SIG-M5 treated with dmso at 0.1 percent for 504 hours (cell line): ENCODE measurements around the gene RPS16.

Experiments
- DNase-seq: peaks from one replicate; lab custom pipeline; 2025; ENCODE audit not compliant: unreplicated experiment; lab: John Stamatoyannopoulos, UW

The RPS16 gene

GRCh38 chr19:39449116-39449797 lies 13.5 kb upstream of the RPS16 start:
- DNase-seq, result no peak

GRCh38 chr19:39448271-39448670 lies 12.5 kb upstream of the RPS16 start:
- DNase-seq, result peak; percentile 68

GRCh38 chr19:39446365-39447084 lies 10.8 kb upstream of the RPS16 start:
- DNase-seq, result no peak

GRCh38 chr19:39445196-39446111 lies 9.7 kb upstream of the RPS16 start, which contains the start of gene SUPT5H:
Gene SUPT5H, plus strand, starts transcription at chr19:39445582. Its CDS starts 309 bp downstream, at chr19:39445891.
- peak; percentile 96 for DNase-seq

- no peak for DNase-seq
These were observed 8.9 kb upstream of the RPS16 start for GRCh38 chr19:39444598-39445195.

- DNase-seq, result no peak
These were observed 2.7 kb upstream of the RPS16 start for GRCh38 chr19:39438270-39438934.

GRCh38 chr19:39436350-39436716 lies 584 bp upstream of the RPS16 start:
- DNase-seq, result no peak

- no peak for DNase-seq
These were observed 1.3 kb downstream of the RPS16 start for GRCh38 chr19:39434123-39435076.

GRCh38 chr19:39433480-39434079 lies 2.2 kb downstream of the RPS16 start:
- DNase-seq, result no peak

- DNase-seq, result no peak
These were observed 3.1 kb downstream of the RPS16 start for GRCh38 chr19:39432677-39433025.

- DNase-seq, result peak; percentile 95
These were observed 4.8 kb downstream of the RPS16 start for GRCh38 chr19:39430675-39431593.

- no peak for DNase-seq
These were observed 7.3 kb downstream of the RPS16 start for GRCh38 chr19:39428283-39429112.

GRCh38 chr19:39427707-39428106 lies 8.0 kb downstream of the RPS16 start:
- no peak for DNase-seq

GRCh38 chr19:39426170-39426569 lies 9.6 kb downstream of the RPS16 start:
- no peak for DNase-seq

- DNase-seq, result no peak
These were observed 10.0 kb downstream of the RPS16 start for GRCh38 chr19:39425744-39426143.

- DNase-seq, result no peak
These were observed 10.8 kb downstream of the RPS16 start for GRCh38 chr19:39424934-39425333.
